Epithelial cell of esophagus (primary cell): ENCODE measurements around the gene BRD7.

Source experiments
- DNase-seq: peaks from one replicate; pipeline ENCODE4 v3.0.0; 2010; ENCODE audit warnings: low read depth
- H3K4me3 ChIP-seq: 2 replicates; pipeline ENCODE4 v1.5.1; 2011; ENCODE audit warnings: mild to moderate bottlenecking, low read length, control low read depth
- CTCF ChIP-seq: IDR thresholded peaks from 2 replicates; pipeline ENCODE4 v1.5.1; 2011; ENCODE audit warnings: low read depth, mild to moderate bottlenecking, low read length, control low read depth, inconsistent platforms; ENCODE audit not compliant: insufficient read depth; ENCODE audit errors: missing control alignments

BRD7 gene

GRCh38 chr16:50320310-50320709 is 48.5 kb downstream of the BRD7 start:
- TF ChIP-seq CTCF, result no peak

DNA sequence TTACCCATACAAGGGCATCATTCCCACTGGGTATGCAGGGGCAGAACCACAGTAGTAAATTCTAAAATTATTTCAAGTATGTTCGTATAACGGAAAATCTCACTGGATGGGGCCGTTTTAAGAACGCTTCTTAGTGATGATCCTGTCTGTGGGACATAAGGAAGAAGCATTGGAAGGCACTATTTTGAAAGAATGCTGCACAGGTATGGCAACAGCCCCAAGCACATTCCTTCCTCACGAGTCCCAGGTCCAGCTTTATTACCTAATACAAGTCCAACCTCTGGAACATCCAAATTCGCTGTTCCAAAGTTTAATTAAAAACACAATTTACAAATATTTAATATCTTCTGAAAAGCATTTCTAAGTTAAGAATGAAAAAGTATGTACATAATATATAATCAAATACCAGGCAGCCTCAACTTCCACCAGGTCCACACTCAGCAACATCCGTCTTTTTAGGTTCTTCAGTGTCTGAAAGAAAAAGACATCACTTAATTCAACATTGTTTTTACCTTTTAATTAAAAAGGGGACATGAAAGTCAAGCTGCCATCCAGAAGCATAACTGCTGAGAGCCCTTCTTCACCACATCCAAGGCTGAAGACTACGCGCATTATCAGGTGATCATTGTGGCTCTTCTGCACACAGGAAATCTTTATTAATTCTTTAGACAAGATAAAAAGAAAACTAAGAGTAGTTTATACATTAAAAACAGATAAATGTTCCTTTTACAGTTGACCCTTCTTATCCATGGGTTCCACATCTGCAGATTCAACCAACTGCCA is 49.8 kb downstream of the BRD7 start:
- no peak overlapping the region for H3K4me3 ChIP-seq
- no peak for TF ChIP-seq CTCF
- DNase-seq, result peak; percentile 36

More at GRCh38 chr16:50320310-50320709, 48.5 kb downstream of the BRD7 start:
- no peak overlapping the region for H3K4me3 ChIP-seq
- DNase-seq, result no peak

- DNase-seq, result no peak
- no peak for TF ChIP-seq CTCF
- H3K4me3 ChIP-seq, result no peak overlapping the region
These were observed 51.7 kb downstream of the BRD7 start for GRCh38 chr16:50316848-50317630.

- peak; percentile 42 for DNase-seq
- H3K4me3 ChIP-seq, result no peak overlapping the region
- no peak for TF ChIP-seq CTCF
These were observed 52.5 kb downstream of the BRD7 start for GRCh38 chr16:50316102-50316847.

DNA sequence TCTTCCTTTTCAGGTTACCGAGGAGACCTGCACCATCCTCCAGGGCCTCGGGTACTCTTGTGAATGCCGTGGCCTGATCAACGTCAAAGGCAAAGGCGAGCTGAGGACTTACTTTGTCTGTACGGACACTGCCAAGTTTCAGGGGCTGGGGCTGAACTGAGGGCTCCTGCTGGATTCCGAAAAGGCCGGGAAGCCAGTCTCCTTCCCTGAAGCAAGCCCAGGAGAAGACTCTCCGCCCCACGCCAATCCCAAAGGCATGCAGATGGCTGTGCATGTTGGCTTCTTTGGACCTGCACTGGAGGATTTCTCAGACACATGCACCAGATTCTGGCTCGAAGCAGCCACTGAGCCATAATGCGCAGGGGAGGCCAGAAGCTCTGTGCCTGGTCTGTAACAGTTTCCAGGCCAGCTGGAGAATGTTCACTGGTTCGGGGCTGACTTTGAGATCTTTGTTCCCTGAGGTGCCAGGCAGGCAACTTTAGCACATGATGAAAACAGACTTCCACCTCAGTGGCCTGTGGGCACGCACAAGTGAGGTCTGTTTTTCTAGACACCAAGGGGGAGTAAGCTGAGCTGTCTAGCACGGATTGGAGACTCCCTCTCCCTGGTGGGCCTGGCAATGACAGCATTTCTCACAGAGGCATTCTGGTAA is 53.3 kb downstream of the BRD7 start:
- no peak for TF ChIP-seq CTCF
- DNase-seq, result no peak
- H3K4me3 ChIP-seq, result no peak overlapping the region

- DNase-seq, result no peak
- H3K4me3 ChIP-seq, result no peak overlapping the region
- TF ChIP-seq CTCF, result no peak
These were observed 54.1 kb downstream of the BRD7 start for GRCh38 chr16:50314665-50315064.
